Coronary artery (tissue), 2 donors: ENCODE data around the gene GZMM.

Source experiments
- DNase-seq: peaks from one replicate; pipeline ENCODE4 v3.0.0-alpha.2; 2017; ENCODE audit warnings: low spot score
- H3K27ac ChIP-seq, 2 donors: fragments of 200-600 bp; sonication (generic); one replicate each; pipeline ENCODE4 v1.5.1; 2016 to 2019
- H3K4me3 ChIP-seq: fragments of 200-600 bp; sonication (generic); 2 replicates; pipeline ENCODE4 v1.5.1; 2016; ENCODE audit warnings: mild to moderate bottlenecking, moderate library complexity
- CTCF ChIP-seq: fragments of 200-600 bp; sonication (generic); IDR thresholded peaks from one replicate; pipeline ENCODE4 v1.5.1; 2019; ENCODE audit warnings: antibody characterized with exemption

GZMM gene

DNA sequence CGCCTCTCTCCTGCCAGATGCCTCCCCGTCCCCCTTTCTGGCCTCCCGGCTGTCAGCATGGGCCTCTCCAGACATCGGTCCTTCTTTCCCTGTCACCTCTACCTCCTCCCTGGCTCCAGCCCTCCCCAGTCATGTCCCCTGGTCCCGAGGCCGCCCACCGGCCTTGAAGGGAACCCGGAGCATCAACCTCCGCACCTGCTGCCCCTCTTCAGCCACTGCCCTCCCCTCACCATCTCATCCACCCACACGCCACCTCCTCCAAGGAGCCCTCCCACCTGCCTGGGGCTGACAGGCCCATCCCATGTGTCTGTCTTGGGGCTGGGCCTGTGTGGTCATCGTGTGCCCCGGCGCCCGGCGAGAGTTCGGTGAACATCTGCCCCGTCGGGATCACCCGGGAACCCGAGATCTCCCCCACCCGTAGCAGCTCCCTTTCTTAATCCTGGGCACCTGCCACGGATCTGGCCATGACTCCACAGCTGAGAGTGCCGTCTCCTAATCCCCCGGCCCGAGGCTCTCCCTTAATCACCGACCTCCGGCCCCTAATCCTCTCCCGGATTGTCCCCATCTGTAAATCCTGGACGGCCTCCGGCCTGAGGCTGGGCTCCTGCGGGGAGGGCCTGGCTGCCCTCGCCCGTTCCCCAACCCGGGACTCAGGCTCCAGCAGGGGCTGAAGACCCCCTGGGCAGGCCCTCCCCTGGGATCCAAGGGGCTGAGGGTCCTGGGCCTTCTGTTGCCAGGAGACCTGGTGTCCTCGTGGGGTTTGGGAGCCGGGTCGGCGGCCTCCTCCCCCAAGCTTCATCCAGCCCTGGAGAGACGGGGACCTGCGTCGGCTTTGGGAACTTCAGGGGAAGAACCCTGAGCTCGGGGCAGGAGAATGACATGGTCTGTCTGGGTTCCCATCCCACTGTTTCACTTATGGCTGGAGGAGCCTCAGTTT, 51.7 kb downstream of the GZMM start:
- no peak for DNase-seq
- no peak for TF ChIP-seq CTCF
- Histone ChIP-seq H3K27ac (no peak overlapping the region), H3K4me3 (no peak overlapping the region)

GRCh38 chr19:596263-596655, 52.4 kb downstream of the GZMM start:
- no peak for DNase-seq
- H3K4me3 ChIP-seq: no peak overlapping the region
- no peak for TF ChIP-seq CTCF
- no peak overlapping the region for H3K27ac ChIP-seq

- H3K4me3 ChIP-seq: no peak overlapping the region
- DNase-seq: no peak
- TF ChIP-seq CTCF: no peak
Measured at GRCh38 chr19:597406-598315, 53.8 kb downstream of the GZMM start.

More at GRCh38 chr19:597406-598315, 53.8 kb downstream of the GZMM start:
- no peak overlapping the region for H3K27ac ChIP-seq
